Tibial nerve (tissue), 4 donors: ENCODE measurements around the gene CAPRIN1. TPM values are rescaled to one million over a fixed set of nuclear protein-coding genes. Genes with fewer than 3 reads are reported as not detected.
A peak's percentile ranks its signal among the peaks of the same experiment; 100 is the strongest.

Experiments used
- DNase-seq, 2 donors: peaks; one replicate each; pipeline ENCODE4 v3.0.0-alpha.2; 2019; ENCODE audit warnings: low spot score in 2 of 2
- H3K27ac ChIP-seq, 4 donors: fragments of 200-600 bp; sonication (generic) in 3 of 4; one replicate each; pipeline ENCODE4 v1.5.1; 2017 to 2019; ENCODE audit warnings: mild to moderate bottlenecking in 1 of 4
- H3K27me3 ChIP-seq, 2 donors: fragments of 200-600 bp; sonication (generic) in 1 of 2; one replicate each; pipeline versions ENCODE4 v1.5.1 to v1.6.0; 2017 to 2019
- H3K36me3 ChIP-seq, 3 donors: fragments of 200-600 bp; sonication (generic); one replicate each; pipeline ENCODE4 v1.5.1; 2018 to 2019
- H3K4me1 ChIP-seq, 4 donors: fragments of 200-600 bp; sonication (generic) in 3 of 4; one replicate each; pipeline ENCODE4 v1.5.1; 2017 to 2019
- H3K4me3 ChIP-seq, 4 donors: fragments of 200-600 bp; sonication (generic) in 3 of 4; one replicate each; pipeline ENCODE4 v1.5.1; 2017 to 2019; ENCODE audit warnings: mild to moderate bottlenecking in 1 of 4, moderate library complexity in 1 of 4
- H3K9me3 ChIP-seq, 4 donors: fragments of 200-600 bp; sonication (generic) in 3 of 4; one replicate each; pipeline ENCODE4 v1.5.1; 2017 to 2019
- CTCF ChIP-seq, 5 experiments: fragments of 200-600 bp in 3 of 5; fragments of 450-650 bp in 2 of 5; sonication (generic) in 3 of 5; IDR thresholded peaks; one replicate each; pipeline ENCODE4 v1.5.1; 2016 to 2019; ENCODE audit warnings: antibody characterized with exemption in 5 of 5, mild to moderate bottlenecking in 3 of 5, moderate library complexity in 2 of 5
- EP300 ChIP-seq, 2 donors: sonication (generic); formaldehyde crosslinking; IDR thresholded peaks; one replicate each; pipeline ENCODE4 v1.6.1; 2017; ENCODE audit warnings: antibody characterized with exemption in 2 of 2, mild to moderate bottlenecking in 1 of 2
- POLR2A ChIP-seq, 2 donors: fragments of 450-650 bp; IDR thresholded peaks; one replicate each; pipeline ENCODE4 v1.6.1; 2017; ENCODE audit warnings: antibody characterized with exemption in 2 of 2, mild to moderate bottlenecking in 2 of 2, moderate library complexity in 2 of 2
- WGBS, 2 donors: methylation state at CpG; one replicate each; pipeline ENCODE4 v1.1.5; 2018; 5-methylcytosine and 5-hydroxymethylcytosine counted together
- total RNA-seq, 4 donors: library from RNA; depleted of rRNA; stranded (reverse); fragments of >200 nt; gene quantifications; one replicate each; pipeline ENCODE4 v1.1.0, GENCODE V29; 2016

The CAPRIN1 gene
- total RNA-seq, 4 donors from 2014 or later: 121 to 167 (median 150) TPM

GRCh38 chr11:34072041-34072440 is 20.5 kb downstream of the CAPRIN1 start:
- no peak overlapping the region for H3K4me3 ChIP-seq
- H3K4me1 ChIP-seq: peaks cover 0 to 84% (median 24%) of the 10 kb centered on the region in 4 donors
- TF ChIP-seq EP300 (IDR thresholded peaks at IDR 0.05) (no peak), CTCF (IDR thresholded peaks at IDR 0.05) (no peak), POLR2A (IDR thresholded peaks at IDR 0.05) (no peak)
- H3K9me3 ChIP-seq: no peaks in the 10 kb centered on the region
- no peak for DNase-seq
- WGBS, 2 donors: 61 to 75% methylated on average over 3 of the region's 3 CpGs
- H3K27ac ChIP-seq: no peak overlapping the region
- peaks cover 0 to 44% (median 5%) of the 10 kb centered on the region in 3 donors for H3K36me3 ChIP-seq
- H3K27me3 ChIP-seq: no peaks in the 10 kb centered on the region

GRCh38 chr11:34072832-34073231 is 21.3 kb downstream of the CAPRIN1 start:
- 66 to 67% methylated on average over 2 of the region's 2 CpGs for WGBS, 2 donors

GRCh38 chr11:34074391-34074790 is 22.9 kb downstream of the CAPRIN1 start:
- Histone ChIP-seq H3K27ac (peak overlapping the region in 3 of 4 donors; percentile 25 to 77 (median 61)), H3K36me3 (peaks cover 0 to 56% (median 5%) of the 10 kb centered on the region in 3 donors), H3K9me3 (no peaks in the 10 kb centered on the region), H3K4me1 (peaks cover 0 to 75% (median 11%) of the 10 kb centered on the region in 4 donors), H3K4me3 (no peak overlapping the region), H3K27me3 (no peaks in the 10 kb centered on the region)
- DNase-seq: no peak
- TF ChIP-seq EP300 (IDR thresholded peaks at IDR 0.05): no peak
- no peak for TF ChIP-seq POLR2A (IDR thresholded peaks at IDR 0.05)
- no peak for TF ChIP-seq CTCF (IDR thresholded peaks at IDR 0.05)
- WGBS, 2 donors: 67 to 69% methylated on average over 4 of the region's 4 CpGs

More at GRCh38 chr11:34072832-34073231, 21.3 kb downstream of the CAPRIN1 start:
- no peak overlapping the region for H3K27ac ChIP-seq
- no peaks in the 10 kb centered on the region for H3K27me3 ChIP-seq
- TF ChIP-seq EP300 (IDR thresholded peaks at IDR 0.05): no peak
- no peak for TF ChIP-seq CTCF (IDR thresholded peaks at IDR 0.05)
- TF ChIP-seq POLR2A (IDR thresholded peaks at IDR 0.05): no peak
- H3K36me3 ChIP-seq: peaks cover 0 to 48% (median 5%) of the 10 kb centered on the region in 3 donors
- no peak for DNase-seq
- H3K4me3 ChIP-seq: no peak overlapping the region
- H3K9me3 ChIP-seq: no peaks in the 10 kb centered on the region
- H3K4me1 ChIP-seq: peaks cover 0 to 86% (median 19%) of the 10 kb centered on the region in 4 donors

- DNase-seq: no peak
- Histone ChIP-seq H3K9me3 (no peaks in the 10 kb centered on the region), H3K27me3 (no peaks in the 10 kb centered on the region), H3K4me1 (peaks cover 0 to 67% (median 11%) of the 10 kb centered on the region in 4 donors), H3K27ac (peak overlapping the region in 3 of 4 donors; percentile 25 to 77 (median 61)), H3K36me3 (peaks cover 0 to 65% (median 5%) of the 10 kb centered on the region in 3 donors), H3K4me3 (no peak overlapping the region)
- WGBS, 2 donors: 29 to 33% methylated on average over 2 of the region's 2 CpGs
- TF ChIP-seq EP300 (IDR thresholded peaks at IDR 0.05) (no peak), POLR2A (IDR thresholded peaks at IDR 0.05) (no peak), CTCF (IDR thresholded peaks at IDR 0.05) (no peak)
Measured at GRCh38 chr11:34075178-34075820, 23.8 kb downstream of the CAPRIN1 start.

- H3K27me3 ChIP-seq: no peaks in the 10 kb centered on the region
- H3K9me3 ChIP-seq: no peaks in the 10 kb centered on the region
- H3K36me3 ChIP-seq: peaks cover 0 to 84% (median 15%) of the 10 kb centered on the region in 3 donors
- H3K4me1 ChIP-seq: peaks cover 0 to 25% (median 4%) of the 10 kb centered on the region in 4 donors
- TF ChIP-seq POLR2A (IDR thresholded peaks at IDR 0.05) (no peak), EP300 (IDR thresholded peaks at IDR 0.05) (no peak), CTCF (IDR thresholded peaks at IDR 0.05) (no peak)
- H3K27ac ChIP-seq: no peak overlapping the region
- no peak overlapping the region for H3K4me3 ChIP-seq
- no peak for DNase-seq
- 84 to 88% methylated on average over 4 of the region's 4 CpGs for WGBS, 2 donors
Measured at GRCh38 chr11:34080609-34081008, 29.1 kb downstream of the CAPRIN1 start.
